ENCODE measurements around the gene RFFL.
"Not testable (repeated sequence)": the region's sequence is repeated elsewhere in the genome, so short reads cannot be mapped to it uniquely, and the experiment has no call there.

RFFL gene

GRCh38 chr17:35046740-35047283, 16.7 kb downstream of the RFFL start:
- DNase-seq (ENCODE audit: low read depth, low spot score): no peak
- TF ChIP-seq SUZ12 (IDR thresholded peaks at IDR 0.05; ENCODE audit: extremely low read depth, insufficient read depth, insufficient read length) (no peak), YY1 (IDR thresholded peaks at IDR 0.05; ENCODE audit: insufficient read depth, insufficient read length) (no peak), ZNF274 (IDR thresholded peaks at IDR 0.05; ENCODE audit: low read depth, low read length) (no peak)
- H3K36me3 ChIP-seq (ENCODE audit: insufficient read depth, insufficient read length, low read length): no peaks in the 10 kb centered on the region
- H3K9ac ChIP-seq (ENCODE audit: insufficient read length, low read depth): no peak overlapping the region
- no peak overlapping the region for H3K4me3 ChIP-seq (ENCODE audit: insufficient read length, low read depth)
- H3K9me3 ChIP-seq (ENCODE audit: insufficient read depth, low read length): no peaks in the 10 kb centered on the region
- no peaks in the 10 kb centered on the region for H3K27me3 ChIP-seq (ENCODE audit: insufficient read depth, insufficient read length)
- H3K4me1 ChIP-seq (ENCODE audit: insufficient read depth, insufficient read length): no peaks in the 10 kb centered on the region

DNA sequence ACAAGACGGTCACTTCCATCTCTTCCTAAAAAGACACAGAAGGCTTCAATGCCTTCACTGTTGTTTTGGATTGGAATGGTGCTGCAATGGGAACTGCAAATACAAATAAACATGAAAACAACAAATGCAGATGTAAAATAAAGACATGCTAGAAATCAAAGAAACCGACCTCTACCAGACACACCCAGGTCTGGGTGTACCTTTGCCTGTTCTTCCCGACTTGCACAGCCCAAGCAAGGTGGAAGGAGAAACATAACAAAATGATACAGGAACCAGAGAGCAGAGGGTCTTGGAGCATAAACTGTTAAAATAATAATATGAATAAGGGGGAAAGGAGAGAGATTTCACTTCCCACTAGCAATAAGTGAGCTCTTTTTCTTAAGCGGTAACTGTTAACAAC, 17.3 kb downstream of the RFFL start:
- no peak overlapping the region for H3K9ac ChIP-seq (ENCODE audit: insufficient read length, low read depth)
- H3K27me3 ChIP-seq (ENCODE audit: insufficient read depth, insufficient read length): no peaks in the 10 kb centered on the region
- H3K36me3 ChIP-seq (ENCODE audit: insufficient read depth, insufficient read length, low read length): no peaks in the 10 kb centered on the region
- H3K4me1 ChIP-seq (ENCODE audit: insufficient read depth, insufficient read length): no peaks in the 10 kb centered on the region
- no peak for DNase-seq (ENCODE audit: low read depth, low spot score)
- no peak overlapping the region for H3K4me3 ChIP-seq (ENCODE audit: insufficient read length, low read depth)
- TF ChIP-seq SUZ12 (IDR thresholded peaks at IDR 0.05; ENCODE audit: extremely low read depth, insufficient read depth, insufficient read length) (no peak), YY1 (IDR thresholded peaks at IDR 0.05; ENCODE audit: insufficient read depth, insufficient read length) (no peak)
- H3K9me3 ChIP-seq (ENCODE audit: insufficient read depth, low read length): no peaks in the 10 kb centered on the region

DNA sequence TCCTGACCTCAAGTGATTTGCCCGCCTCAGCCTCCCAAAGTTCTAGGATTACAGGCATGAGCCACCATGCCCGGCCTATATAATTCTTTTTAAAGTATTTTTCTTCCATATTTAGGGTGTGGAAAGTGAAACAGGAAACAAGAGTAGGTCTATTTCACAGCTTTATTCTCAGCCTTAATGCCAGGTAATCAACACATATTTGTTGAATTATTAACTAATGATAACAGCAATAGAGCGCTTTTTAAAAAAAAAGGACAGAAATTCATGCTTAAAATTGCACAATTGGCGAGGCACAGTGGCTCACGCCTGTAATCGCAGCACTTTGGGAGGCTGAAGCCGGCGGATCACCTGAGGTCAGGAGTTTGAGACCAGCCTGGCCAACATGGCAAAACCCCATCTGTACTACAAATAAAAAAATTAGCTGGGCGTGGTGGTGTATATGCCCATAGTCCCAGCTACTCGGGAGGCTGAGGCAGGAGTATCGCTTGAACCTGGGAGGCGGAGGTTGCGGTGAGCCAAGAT, 18.0 kb downstream of the RFFL start:
- not testable (repeated sequence) for H3K9me3 ChIP-seq (ENCODE audit: insufficient read depth, low read length); H3K4me1 ChIP-seq (ENCODE audit: insufficient read depth, insufficient read length); H3K9ac ChIP-seq (ENCODE audit: insufficient read length, low read depth); H3K36me3 ChIP-seq (ENCODE audit: insufficient read depth, insufficient read length, low read length); H3K27me3 ChIP-seq (ENCODE audit: insufficient read depth, insufficient read length); H3K4me3 ChIP-seq (ENCODE audit: insufficient read length, low read depth); DNase-seq (ENCODE audit: low read depth, low spot score)

- Histone ChIP-seq H3K9ac (ENCODE audit: insufficient read length, low read depth) (no peak overlapping the region), H3K27me3 (ENCODE audit: insufficient read depth, insufficient read length) (no peaks in the 10 kb centered on the region)
- no peak for TF ChIP-seq SUZ12 (IDR thresholded peaks at IDR 0.05; ENCODE audit: extremely low read depth, insufficient read depth, insufficient read length)
- no peak for TF ChIP-seq YY1 (IDR thresholded peaks at IDR 0.05; ENCODE audit: insufficient read depth, insufficient read length)
- no peak for TF ChIP-seq ZNF274 (IDR thresholded peaks at IDR 0.05; ENCODE audit: low read depth, low read length)
Measured at GRCh38 chr17:35044181-35044580, 19.3 kb downstream of the RFFL start.

DNA sequence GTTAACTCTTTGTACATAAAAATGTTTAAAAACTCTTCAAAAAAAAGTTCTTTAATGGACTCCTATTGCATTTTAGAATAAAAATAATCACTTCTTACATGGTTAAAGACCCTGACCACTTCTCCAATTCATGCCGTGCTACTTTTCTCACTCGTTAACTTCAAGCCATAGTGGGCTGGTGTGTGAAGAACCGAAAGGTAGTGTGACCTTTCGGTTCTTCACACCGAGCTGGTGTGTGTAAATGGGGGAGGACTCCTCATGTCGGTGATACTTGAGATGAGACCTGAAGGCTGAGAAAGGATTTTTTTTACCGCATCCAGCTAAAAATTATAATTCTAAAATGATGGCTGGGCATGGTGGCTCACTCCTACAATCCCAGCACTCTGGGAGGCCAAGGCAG, 22.1 kb downstream of the RFFL start:
- H3K9ac ChIP-seq (ENCODE audit: insufficient read length, low read depth): no peak overlapping the region
- H3K4me3 ChIP-seq (ENCODE audit: insufficient read length, low read depth): no peak overlapping the region
- no peaks in the 10 kb centered on the region for H3K4me1 ChIP-seq (ENCODE audit: insufficient read depth, insufficient read length)
- no peak for TF ChIP-seq ZNF274 (IDR thresholded peaks at IDR 0.05; ENCODE audit: low read depth, low read length)
- no peak for TF ChIP-seq YY1 (IDR thresholded peaks at IDR 0.05; ENCODE audit: insufficient read depth, insufficient read length)
- no peak for TF ChIP-seq SUZ12 (IDR thresholded peaks at IDR 0.05; ENCODE audit: extremely low read depth, insufficient read depth, insufficient read length)
- no peaks in the 10 kb centered on the region for H3K9me3 ChIP-seq (ENCODE audit: insufficient read depth, low read length)
- H3K27me3 ChIP-seq (ENCODE audit: insufficient read depth, insufficient read length): no peaks in the 10 kb centered on the region
- no peaks in the 10 kb centered on the region for H3K36me3 ChIP-seq (ENCODE audit: insufficient read depth, insufficient read length, low read length)
- no peak for DNase-seq (ENCODE audit: low read depth, low spot score)

More at GRCh38 chr17:35044181-35044580, 19.3 kb downstream of the RFFL start:
- no peaks in the 10 kb centered on the region for H3K36me3 ChIP-seq (ENCODE audit: insufficient read depth, insufficient read length, low read length)
- H3K4me3 ChIP-seq (ENCODE audit: insufficient read length, low read depth): no peak overlapping the region
- no peak for DNase-seq (ENCODE audit: low read depth, low spot score)
- H3K4me1 ChIP-seq (ENCODE audit: insufficient read depth, insufficient read length): no peaks in the 10 kb centered on the region
- H3K9me3 ChIP-seq (ENCODE audit: insufficient read depth, low read length): no peaks in the 10 kb centered on the region

DNA sequence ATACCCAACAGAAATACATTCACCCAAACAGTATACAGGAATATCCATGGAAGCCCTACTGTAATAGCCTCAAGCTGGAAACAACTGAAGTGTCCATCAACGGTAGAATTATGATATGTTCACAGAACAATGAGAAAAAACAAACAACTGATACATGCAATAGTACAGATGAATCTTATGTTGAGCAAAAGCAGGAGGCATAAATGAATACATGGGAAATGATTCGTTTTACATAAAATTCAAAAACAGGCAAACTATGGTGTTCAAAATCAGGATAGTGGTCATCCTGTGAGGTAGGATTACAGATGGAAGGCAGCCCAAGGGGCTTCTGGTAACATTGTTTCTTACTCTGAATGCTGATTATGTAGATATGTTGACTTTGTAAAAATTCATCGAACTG, 25.1 kb downstream of the RFFL start:
- Histone ChIP-seq H3K4me1 (ENCODE audit: insufficient read depth, insufficient read length) (no peaks in the 10 kb centered on the region), H3K4me3 (ENCODE audit: insufficient read length, low read depth) (no peak overlapping the region), H3K9me3 (ENCODE audit: insufficient read depth, low read length) (no peaks in the 10 kb centered on the region), H3K9ac (ENCODE audit: insufficient read length, low read depth) (no peak overlapping the region), H3K36me3 (ENCODE audit: insufficient read depth, insufficient read length, low read length) (no peaks in the 10 kb centered on the region), H3K27me3 (ENCODE audit: insufficient read depth, insufficient read length) (no peaks in the 10 kb centered on the region)
- TF ChIP-seq ZNF274 (IDR thresholded peaks at IDR 0.05; ENCODE audit: low read depth, low read length) (no peak), SUZ12 (IDR thresholded peaks at IDR 0.05; ENCODE audit: extremely low read depth, insufficient read depth, insufficient read length) (no peak), YY1 (IDR thresholded peaks at IDR 0.05; ENCODE audit: insufficient read depth, insufficient read length) (no peak)
- DNase-seq (ENCODE audit: low read depth, low spot score): no peak

GRCh38 chr17:35030780-35031179, 32.7 kb downstream of the RFFL start:
- H3K27me3 ChIP-seq (ENCODE audit: insufficient read depth, insufficient read length): no peaks in the 10 kb centered on the region
- no peak overlapping the region for H3K9ac ChIP-seq (ENCODE audit: insufficient read length, low read depth)
- no peaks in the 10 kb centered on the region for H3K4me1 ChIP-seq (ENCODE audit: insufficient read depth, insufficient read length)
- no peaks in the 10 kb centered on the region for H3K9me3 ChIP-seq (ENCODE audit: insufficient read depth, low read length)
- H3K36me3 ChIP-seq (ENCODE audit: insufficient read depth, insufficient read length, low read length): peaks cover 4% of the 10 kb centered on the region
- H3K4me3 ChIP-seq (ENCODE audit: insufficient read length, low read depth): no peak overlapping the region
- no peak for DNase-seq (ENCODE audit: low read depth, low spot score)
- TF ChIP-seq SUZ12 (IDR thresholded peaks at IDR 0.05; ENCODE audit: extremely low read depth, insufficient read depth, insufficient read length) (no peak), YY1 (IDR thresholded peaks at IDR 0.05; ENCODE audit: insufficient read depth, insufficient read length) (no peak), ZNF274 (IDR thresholded peaks at IDR 0.05; ENCODE audit: low read depth, low read length) (no peak)

Measured in NT2/D1 (cell line).